ENCODE results near the gene COX6A2. TPM values are rescaled to one million over a fixed set of nuclear protein-coding genes. Genes with fewer than 3 reads are reported as not detected.
A peak's percentile ranks its signal among the peaks of the same experiment; 100 is the strongest.

Gene COX6A2
- total RNA-seq, 1 experiment from 2014 or later: not detected

DNA sequence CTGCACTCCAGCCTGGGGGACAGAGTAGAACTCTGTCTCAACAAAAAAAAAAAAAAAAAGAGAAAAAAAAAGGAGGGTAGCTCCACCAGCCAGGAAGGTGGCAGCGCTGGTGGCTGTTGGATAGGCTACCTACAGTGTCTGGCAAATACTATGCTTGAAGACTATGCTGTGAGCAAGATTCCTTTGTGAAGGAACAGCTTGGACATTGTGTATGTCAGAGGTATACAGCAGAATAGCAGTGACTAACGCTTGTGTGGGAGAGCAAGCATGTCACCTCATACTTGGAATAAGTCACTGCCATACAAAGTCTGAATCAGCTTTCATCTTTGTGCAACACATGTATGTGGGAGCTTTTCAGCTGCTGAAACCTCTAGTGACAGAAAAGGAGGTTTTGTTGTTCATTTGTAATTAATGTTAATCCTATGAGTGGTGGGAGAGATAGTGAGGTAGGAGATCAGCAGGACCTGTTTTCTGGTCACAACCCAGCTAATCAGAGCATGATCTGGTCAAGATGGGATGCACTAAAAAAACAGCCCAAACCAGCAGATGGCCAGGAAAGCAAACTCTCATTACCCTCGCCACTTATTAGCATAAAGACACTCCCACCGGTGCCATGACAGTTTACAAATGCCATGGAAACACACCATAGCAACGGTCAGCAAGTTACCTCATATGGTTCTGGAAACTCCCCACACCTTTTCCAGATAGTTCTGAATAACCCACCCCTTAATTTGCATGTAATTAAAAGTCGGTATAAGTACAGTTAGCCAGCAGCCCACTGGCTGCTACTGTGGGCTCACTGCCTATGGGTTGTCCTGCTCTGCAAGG, 41.8 kb downstream of the COX6A2 start:
- no peak overlapping the region for H2BK5ac ChIP-seq (ENCODE audit: insufficient read length, low read length)
- H2AK5ac ChIP-seq (ENCODE audit: insufficient read length, low read length): no peak overlapping the region
- Mint-ChIP-seq H3K4me3 (no peak overlapping the region; a peak in 1 of 5 replicates), H3K4me1 (peaks cover 6 to 11% of the 10 kb centered on the region in 2 experiments), H3K36me3 (ENCODE audit: insufficient read depth in 1 of 3, low read depth in 3 of 3) (no peaks in the 10 kb centered on the region), H3K27ac (peak overlapping the region in 1 of 3 experiments; percentile 8; a peak in 1 of 7 replicates), H3K9me3 (no peaks in the 10 kb centered on the region; a peak in 2 of 5 replicates), H3K27me3 (ENCODE audit: low read depth) (peaks cover 13% of the 10 kb centered on the region)
- no peak overlapping the region; the same call in 1 of the 2 replicates for H3K14ac ChIP-seq (ENCODE audit: insufficient read depth, low read length)
- H3K9ac ChIP-seq (ENCODE audit: extremely low read depth, insufficient read length, low read length): no peak overlapping the region
- H3K56ac ChIP-seq (ENCODE audit: insufficient read length, low read depth, low read length): no peak overlapping the region
- no peak overlapping the region for H2AFZ ChIP-seq (ENCODE audit: low read length)
- H2BK120ac ChIP-seq (ENCODE audit: low read depth, low read length, poor library complexity, severe bottlenecking): no peak overlapping the region
- H3K18ac ChIP-seq (ENCODE audit: insufficient read length, low read depth, low read length): peak overlapping the region; percentile 11
- H4K8ac ChIP-seq (replicated peaks; ENCODE audit: insufficient read length, low read depth, low read length): no peak overlapping the region
- H3K4me2 ChIP-seq (ENCODE audit: insufficient read depth, insufficient read length, low read length): no peak overlapping the region
- no peak overlapping the region for H2BK20ac ChIP-seq (ENCODE audit: low read depth, low read length, poor library complexity, severe bottlenecking)
- no peak overlapping the region for H3K27ac ChIP-seq (ENCODE audit: insufficient read length, low read depth, low read length)
- H4K91ac ChIP-seq (ENCODE audit: insufficient read length, low read depth, low read length): no peak overlapping the region
- H3K23me2 ChIP-seq (ENCODE audit: insufficient read length, low read depth, low read length, poor library complexity, severe bottlenecking): no peaks in the 10 kb centered on the region
- H3K9me3 ChIP-seq (ENCODE audit: control insufficient read depth, low read depth, low read length): no peaks in the 10 kb centered on the region
- H2BK12ac ChIP-seq (ENCODE audit: insufficient read length, low read depth, low read length): no peak overlapping the region
- H4K5ac ChIP-seq (ENCODE audit: insufficient read length, low read depth, low read length): no peak overlapping the region
- H2BK15ac ChIP-seq (ENCODE audit: low read depth, low read length): no peak overlapping the region
- no peaks in the 10 kb centered on the region for H3K79me1 ChIP-seq (ENCODE audit: insufficient read depth, low read depth, low read length, poor library complexity, severe bottlenecking)
- TF ChIP-seq, protein P1, sequence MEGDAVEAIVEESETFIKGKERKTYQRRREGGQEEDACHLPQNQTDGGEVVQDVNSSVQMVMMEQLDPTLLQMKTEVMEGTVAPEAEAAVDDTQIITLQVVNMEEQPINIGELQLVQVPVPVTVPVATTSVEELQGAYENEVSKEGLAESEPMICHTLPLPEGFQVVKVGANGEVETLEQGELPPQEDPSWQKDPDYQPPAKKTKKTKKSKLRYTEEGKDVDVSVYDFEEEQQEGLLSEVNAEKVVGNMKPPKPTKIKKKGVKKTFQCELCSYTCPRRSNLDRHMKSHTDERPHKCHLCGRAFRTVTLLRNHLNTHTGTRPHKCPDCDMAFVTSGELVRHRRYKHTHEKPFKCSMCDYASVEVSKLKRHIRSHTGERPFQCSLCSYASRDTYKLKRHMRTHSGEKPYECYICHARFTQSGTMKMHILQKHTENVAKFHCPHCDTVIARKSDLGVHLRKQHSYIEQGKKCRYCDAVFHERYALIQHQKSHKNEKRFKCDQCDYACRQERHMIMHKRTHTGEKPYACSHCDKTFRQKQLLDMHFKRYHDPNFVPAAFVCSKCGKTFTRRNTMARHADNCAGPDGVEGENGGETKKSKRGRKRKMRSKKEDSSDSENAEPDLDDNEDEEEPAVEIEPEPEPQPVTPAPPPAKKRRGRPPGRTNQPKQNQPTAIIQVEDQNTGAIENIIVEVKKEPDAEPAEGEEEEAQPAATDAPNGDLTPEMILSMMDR (conservative IDR thresholded peaks at IDR 0.05): no peak
- no peaks in the 10 kb centered on the region for H3K79me2 ChIP-seq (ENCODE audit: insufficient read depth, low read length)
- H3T11ph ChIP-seq (ENCODE audit: low read length): no peak overlapping the region
- H3K23ac ChIP-seq (ENCODE audit: insufficient read length, low read depth, low read length): no peak overlapping the region
- no peak for DNase-seq
- H3K4me1 ChIP-seq (ENCODE audit: insufficient read depth, low read length): no peaks in the 10 kb centered on the region
- no peaks in the 10 kb centered on the region for H4K20me1 ChIP-seq (ENCODE audit: control insufficient read depth, insufficient read depth, insufficient read length)
- no CpG with 5 or more reads among the region's 6 CpGs for WGBS (ENCODE audit: extremely low coverage, insufficient read length, low lambda C conversion rate)
- no peaks in the 10 kb centered on the region for H3K27me3 ChIP-seq (ENCODE audit: insufficient read depth, low read length)
- H3K4ac ChIP-seq (ENCODE audit: low read depth, low read length): no peak overlapping the region

Data from H9 (cell line).